Measurements from ENCODE around the gene MS4A18.
"Not testable (repeated sequence)": the region's sequence is repeated elsewhere in the genome, so short reads cannot be mapped to it uniquely, and the experiment has no call there.

Gene MS4A18

GRCh38 chr11:60724420-60724819 is at the start of gene MS4A18:
Gene MS4A18, plus strand, starts transcription at chr11:60724720.
- DNase-seq = no peak

GRCh38 chr11:60678231-60678630 is 46.3 kb upstream of the MS4A18 start:
- DNase-seq = not testable (repeated sequence)

GRCh38 chr11:60679879-60680278 is 44.6 kb upstream of the MS4A18 start:
- DNase-seq = no peak

- DNase-seq = no peak
Measured at GRCh38 chr11:60680455-60681119, 43.9 kb upstream of the MS4A18 start.

GRCh38 chr11:60684541-60684848 is 40.0 kb upstream of the MS4A18 start:
- DNase-seq = not testable (repeated sequence)

GRCh38 chr11:60691661-60692060 is 32.9 kb upstream of the MS4A18 start:
- no peak for DNase-seq

GRCh38 chr11:60699284-60699691 is 25.2 kb upstream of the MS4A18 start, which contains the start of gene MS4A8:
Gene MS4A8, plus strand, starts transcription at chr11:60699612. Its CDS starts 1,249 bp downstream, at chr11:60700861.
- DNase-seq = peak; percentile 57

GRCh38 chr11:60699936-60700335 is 24.6 kb upstream of the MS4A18 start:
- DNase-seq = no peak

- peak; percentile 63 for DNase-seq
Measured at GRCh38 chr11:60700689-60701468, 23.6 kb upstream of the MS4A18 start.

GRCh38 chr11:60701469-60701818 is 23.1 kb upstream of the MS4A18 start:
- no peak for DNase-seq

- DNase-seq = no peak
Measured at GRCh38 chr11:60703374-60703773, 21.1 kb upstream of the MS4A18 start.

- no peak for DNase-seq
Measured at GRCh38 chr11:60705895-60706294, 18.6 kb upstream of the MS4A18 start.

GRCh38 chr11:60706931-60707330 is 17.6 kb upstream of the MS4A18 start:
- DNase-seq = no peak

GRCh38 chr11:60710482-60710881 is 14.0 kb upstream of the MS4A18 start:
- DNase-seq = no peak

- no peak for DNase-seq
Measured at GRCh38 chr11:60711276-60711675, 13.2 kb upstream of the MS4A18 start.

GRCh38 chr11:60713423-60713822 is 11.1 kb upstream of the MS4A18 start:
- DNase-seq = not testable (repeated sequence)

- DNase-seq = no peak
Measured at GRCh38 chr11:60717956-60718355, 6.6 kb upstream of the MS4A18 start.

GRCh38 chr11:60718524-60719316 is 5.8 kb upstream of the MS4A18 start:
- no peak for DNase-seq

GRCh38 chr11:60719391-60719790 is 5.1 kb upstream of the MS4A18 start:
- DNase-seq = no peak

GRCh38 chr11:60720460-60720859 is 4.1 kb upstream of the MS4A18 start:
- DNase-seq = no peak

- DNase-seq = no peak
Measured at GRCh38 chr11:60725592-60725991, 1.1 kb downstream of the MS4A18 start.

- DNase-seq = no peak
Measured at GRCh38 chr11:60731586-60731985, 7.1 kb downstream of the MS4A18 start.

GRCh38 chr11:60734279-60734678 is 9.8 kb downstream of the MS4A18 start:
- DNase-seq = no peak

GRCh38 chr11:60739114-60739513 is 14.6 kb downstream of the MS4A18 start:
- DNase-seq = no peak
